Nephron progenitor cell (in vitro differentiated cells): ENCODE measurements around the gene TMEM80.
A peak's percentile ranks its signal among the peaks of the same experiment; 100 is the strongest.

Source experiments
- DNase-seq: peaks from one replicate; pipeline ENCODE4 v3.0.0; 2021
- H3K27ac Mint-ChIP-seq: 2 replicates; pipeline ENCODE4 v1.8.0; 2021; ENCODE audit warnings: mild to moderate bottlenecking, moderate library complexity, mixed read lengths
- H3K27me3 Mint-ChIP-seq: 2 replicates; pipeline ENCODE4 v1.8.0; 2021; ENCODE audit warnings: mild to moderate bottlenecking, low read depth, mixed read lengths; ENCODE audit not compliant: poor library complexity
- H3K36me3 Mint-ChIP-seq: 2 replicates; pipeline ENCODE4 v1.8.0; 2021; ENCODE audit warnings: low read depth, mixed read lengths
- H3K4me1 Mint-ChIP-seq: 2 replicates; pipeline ENCODE4 v1.8.0; 2021; ENCODE audit warnings: mixed read lengths
- H3K4me3 Mint-ChIP-seq: 2 replicates; pipeline ENCODE4 v1.8.0; 2021; ENCODE audit warnings: mild to moderate bottlenecking, moderate library complexity, mixed read lengths
- H3K9me3 Mint-ChIP-seq: 2 replicates; pipeline ENCODE4 v1.8.0; 2021; ENCODE audit warnings: mild to moderate bottlenecking, moderate library complexity, mixed read lengths
- CTCF ChIP-seq: fragments of 200-600 bp; sonication (generic); IDR thresholded peaks from 2 replicates; pipeline ENCODE4 v1.5.0; 2021; ENCODE audit warnings: antibody characterized with exemption

Gene TMEM80

DNA sequence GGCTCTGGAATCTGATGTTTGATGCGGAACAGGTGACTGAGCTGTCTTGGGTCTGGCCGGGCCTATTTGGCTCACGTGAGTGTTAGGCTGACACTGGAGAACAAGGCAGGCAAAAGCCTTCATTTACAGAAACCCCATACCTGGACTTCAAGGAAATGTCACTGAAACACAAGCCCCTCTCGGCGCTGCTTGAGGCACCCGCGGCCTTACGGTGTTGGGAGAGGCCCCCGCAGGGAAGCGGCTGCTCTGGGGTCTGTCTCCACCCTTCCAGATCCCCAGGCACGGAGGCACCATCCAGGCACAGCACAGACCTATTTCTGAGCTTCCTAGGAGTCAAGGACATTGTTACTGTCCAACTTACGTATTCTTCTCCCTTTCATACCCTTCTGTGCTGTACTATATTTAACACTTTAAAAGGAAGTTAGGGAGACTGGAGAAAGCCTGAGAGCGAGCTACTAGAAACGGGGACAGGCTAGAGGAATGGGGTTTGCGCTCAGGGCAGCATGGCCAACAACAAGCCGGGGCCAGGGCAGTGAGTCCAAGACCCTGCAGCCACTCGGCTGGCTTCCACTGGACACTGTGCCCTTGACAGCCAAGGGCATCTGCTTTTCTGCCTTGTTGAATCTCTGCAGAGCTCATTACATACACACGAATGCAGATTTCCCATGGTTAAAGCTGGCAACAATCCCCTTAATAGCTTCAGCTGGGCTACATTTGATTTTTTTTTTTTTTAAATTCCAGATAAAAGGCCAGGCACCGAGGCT, 34.8 kb upstream of the TMEM80 start:
- no peaks in the 10 kb centered on the region for H3K4me1 Mint-ChIP-seq
- DNase-seq, result no peak
- no peaks in the 10 kb centered on the region for H3K9me3 Mint-ChIP-seq
- H3K36me3 Mint-ChIP-seq, result peaks cover 25% of the 10 kb centered on the region
- H3K27ac Mint-ChIP-seq, result no peak overlapping the region
- no peak for TF ChIP-seq CTCF
- H3K27me3 Mint-ChIP-seq, result peaks cover 2% of the 10 kb centered on the region
- H3K4me3 Mint-ChIP-seq, result no peak overlapping the region

- H3K9me3 Mint-ChIP-seq, result no peaks in the 10 kb centered on the region
- DNase-seq, result peak; percentile 59
- H3K4me3 Mint-ChIP-seq, result no peak overlapping the region
- TF ChIP-seq CTCF, result peak; percentile 64
- H3K27me3 Mint-ChIP-seq, result peaks cover 2% of the 10 kb centered on the region
- peaks cover 33% of the 10 kb centered on the region for H3K36me3 Mint-ChIP-seq
- H3K27ac Mint-ChIP-seq, result no peak overlapping the region
- H3K4me1 Mint-ChIP-seq, result no peaks in the 10 kb centered on the region
These were observed 32.8 kb upstream of the TMEM80 start for GRCh38 chr11:662689-663274.

GRCh38 chr11:665062-665703, 30.4 kb upstream of the TMEM80 start:
- no peak for TF ChIP-seq CTCF
- DNase-seq, result no peak
- peaks cover 37% of the 10 kb centered on the region for H3K36me3 Mint-ChIP-seq
- peak overlapping the region; percentile 72 for H3K27ac Mint-ChIP-seq
- H3K9me3 Mint-ChIP-seq, result no peaks in the 10 kb centered on the region
- H3K4me1 Mint-ChIP-seq, result no peaks in the 10 kb centered on the region
- H3K27me3 Mint-ChIP-seq, result no peaks in the 10 kb centered on the region
- no peak overlapping the region for H3K4me3 Mint-ChIP-seq

- no peak for DNase-seq
These were observed 29.8 kb upstream of the TMEM80 start for GRCh38 chr11:665704-666281.

GRCh38 chr11:673866-674265, 21.8 kb upstream of the TMEM80 start:
- Mint-ChIP-seq H3K27me3 (no peaks in the 10 kb centered on the region), H3K27ac (peak overlapping the region; percentile 34), H3K36me3 (peaks cover 45% of the 10 kb centered on the region), H3K4me3 (no peak overlapping the region), H3K9me3 (no peaks in the 10 kb centered on the region), H3K4me1 (no peaks in the 10 kb centered on the region)
- no peak for DNase-seq
- no peak for TF ChIP-seq CTCF

More at GRCh38 chr11:665704-666281, 29.8 kb upstream of the TMEM80 start:
- Mint-ChIP-seq H3K4me1 (no peaks in the 10 kb centered on the region), H3K4me3 (no peak overlapping the region), H3K27me3 (no peaks in the 10 kb centered on the region), H3K27ac (no peak overlapping the region), H3K9me3 (no peaks in the 10 kb centered on the region), H3K36me3 (peaks cover 38% of the 10 kb centered on the region)
- no peak for TF ChIP-seq CTCF
